ENCODE measurements around the gene DIPK1B. TPM values are rescaled to one million over a fixed set of nuclear protein-coding genes. Genes with fewer than 3 reads are reported as not detected.

DIPK1B gene
- total RNA-seq: 10 to 100 TPM in 1 of 2 donors, 1 to 10 TPM in 1; 8.6 to 11.7 TPM

DNA sequence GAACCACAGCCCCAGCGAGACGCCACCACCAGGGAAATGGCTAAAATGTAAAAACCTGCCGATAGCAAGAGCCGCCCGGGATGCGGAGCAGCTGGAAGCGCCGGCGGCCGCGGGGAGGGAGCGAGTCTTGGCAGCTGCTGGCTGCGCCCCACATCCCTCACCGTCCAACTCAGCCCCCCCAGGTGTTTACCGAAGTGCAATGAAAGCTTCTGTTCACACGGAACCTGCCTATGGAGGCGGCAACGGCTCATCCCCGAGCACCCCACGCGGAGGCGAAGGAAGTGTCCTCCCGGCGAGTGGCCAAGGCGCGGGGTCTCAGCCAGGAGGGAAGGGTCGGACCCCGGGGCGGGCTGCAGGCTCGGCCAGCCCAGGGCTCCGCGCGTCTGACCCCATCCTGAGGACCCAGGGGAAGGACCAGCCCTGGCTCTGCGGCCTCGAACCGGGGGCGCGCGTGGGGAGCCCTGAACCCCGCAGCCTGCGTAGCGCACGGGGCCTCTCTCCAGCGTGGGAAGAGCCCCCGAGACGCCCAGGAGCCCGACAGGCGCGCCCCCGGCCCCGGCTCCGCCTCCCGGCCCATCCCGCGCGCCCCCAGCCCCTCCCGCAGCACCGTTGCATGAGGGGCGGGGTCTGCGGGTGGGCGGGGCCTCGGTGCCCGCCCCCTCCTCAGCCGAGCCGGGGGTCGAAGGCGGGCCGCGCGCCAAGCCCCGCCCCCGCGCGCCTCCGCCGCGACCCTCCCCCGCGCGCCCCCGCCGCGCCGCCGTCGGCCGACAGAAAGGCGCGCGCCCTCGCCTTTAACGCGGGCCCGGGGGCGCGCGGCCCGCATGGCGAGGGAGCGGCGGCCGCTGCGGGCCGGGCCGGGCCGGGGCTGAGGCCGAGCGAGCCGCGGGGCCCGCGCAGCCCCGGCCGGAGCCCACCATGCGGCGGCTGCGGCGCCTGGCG lies at the start of gene DIPK1B:
TSS of gene DIPK1B (plus strand) at position 822 of the 939 bp plus-strand sequence. CDS start at position 916, 94 bp downstream.

GRCh38 chr9:136662656-136663581 lies 49.5 kb upstream of the DIPK1B start, which contains the start of gene EGFL7:
TSS of gene EGFL7 (plus strand) at chr9:136662916. CDS start at chr9:136668283, 5,367 bp downstream.

GRCh38 chr9:136686794-136687711 lies 25.3 kb upstream of the DIPK1B start, which contains the start of gene AGPAT2:
TSS of gene AGPAT2 (minus strand) at chr9:136687457. CDS start at chr9:136687357, 100 bp downstream.

GRCh38 chr9:136742591-136743391 lies 30.4 kb downstream of the DIPK1B start, which contains the start of gene LCN10:
TSS of gene LCN10 (minus strand) at chr9:136742940. CDS start at chr9:136742903, 37 bp downstream.

GRCh38 chr9:136748201-136748600 lies 35.8 kb downstream of the DIPK1B start, which contains the start of gene LCN6:
TSS of gene LCN6 (minus strand) at chr9:136748525. CDS start at chr9:136748483, 42 bp downstream.

DNA sequence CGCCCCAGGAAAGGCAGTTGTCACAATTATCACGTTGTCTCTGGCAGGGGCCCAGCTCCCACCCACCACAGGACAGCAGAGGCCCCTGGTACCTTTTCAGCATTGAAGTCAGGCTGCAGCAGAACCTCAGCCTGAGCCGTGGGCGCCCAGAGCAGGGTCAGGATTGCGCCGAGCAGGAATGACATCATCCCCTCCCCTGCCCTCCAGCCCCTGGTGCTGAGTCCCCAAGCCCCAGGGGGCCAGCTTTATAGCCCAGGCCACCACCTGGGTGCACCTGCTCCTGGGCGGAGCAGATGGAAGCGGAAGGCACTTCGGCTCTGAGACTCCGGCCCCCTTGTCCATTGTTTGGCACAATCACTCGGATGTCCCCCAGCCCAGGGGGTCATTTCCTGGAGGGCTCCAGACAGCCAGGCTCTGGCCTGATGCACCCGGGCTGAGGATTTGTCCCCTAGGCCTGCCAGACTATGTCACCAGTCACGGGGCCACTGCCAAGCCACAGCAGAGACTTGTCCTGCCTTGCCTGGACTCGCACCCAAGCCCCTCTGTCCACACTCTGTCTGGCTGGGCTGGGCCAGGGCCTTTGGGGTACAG lies 52.0 kb downstream of the DIPK1B start, which contains the start of gene LCN15:
TSS of gene LCN15 (minus strand) at position 218 of the 591 bp plus-strand sequence. CDS start at position 188, 30 bp downstream.

Small RNA genes within 50 kb of the gene (small RNA-seq; reads per million reads assigned to genes)
- gene MIR126: 9,130 to 11,838 reads per million in 2 donors
- gene MIR6722: 0 to 0.09 reads per million in 2 donors

Other genes starting within 250 kb of the DIPK1B start
- gene SEC16A, start 229.5 kb upstream of the DIPK1B start, total RNA-seq: 10 to 100 TPM; 19.6 to 26.6 TPM
- 10 to 100 TPM in 1 of 2 donors, 1 to 10 TPM in 1; 9.6 to 23.0 TPM for gene NOTCH1, start 166.5 kb upstream of the DIPK1B start, total RNA-seq
- 10 to 100 TPM in 1 of 2 donors, 1 to 10 TPM in 1; 5.9 to 18.3 TPM for gene EGFL7, start 49.7 kb upstream of the DIPK1B start, total RNA-seq
- 10 to 100 TPM; 48.2 to 67.3 TPM for gene AGPAT2, start 25.1 kb upstream of the DIPK1B start, total RNA-seq
- not detected for gene LCN10, start 30.4 kb downstream of the DIPK1B start, total RNA-seq
- gene LCN6, start 36.0 kb downstream of the DIPK1B start, total RNA-seq: not detected
- not detected for gene LCN8, start 45.7 kb downstream of the DIPK1B start, total RNA-seq
- gene LCN15, start 51.9 kb downstream of the DIPK1B start, total RNA-seq: not detected
- gene TMEM141, start 78.8 kb downstream of the DIPK1B start, total RNA-seq: 10 to 100 TPM; 42.3 to 55.4 TPM
- gene CCDC183, start 83.8 kb downstream of the DIPK1B start, total RNA-seq: under 1 TPM; 0.67 to 0.69 TPM
- 100 to 1,000 TPM in 1 of 2 donors, 10 to 100 TPM in 1; 84.3 to 100 TPM for gene RABL6, start 95.4 kb downstream of the DIPK1B start, total RNA-seq
- under 1 TPM; 0.33 to 0.34 TPM for gene AJM1, start 129.9 kb downstream of the DIPK1B start, total RNA-seq
- gene PHPT1, start 136.8 kb downstream of the DIPK1B start, total RNA-seq: 10 to 100 TPM; 40.0 to 51.6 TPM
- under 1 TPM; 0.67 to 0.69 TPM for gene MAMDC4, start 139.8 kb downstream of the DIPK1B start, total RNA-seq
- gene EDF1, start 153.7 kb downstream of the DIPK1B start, total RNA-seq: 100 to 1,000 TPM; 181 to 217 TPM
- gene TRAF2, start 173.9 kb downstream of the DIPK1B start, total RNA-seq: 10 to 100 TPM; 18.9 to 27.3 TPM
- 100 to 1,000 TPM; 140 to 142 TPM for gene FBXW5, start 232.2 kb downstream of the DIPK1B start, total RNA-seq
- gene C8G, start 232.7 kb downstream of the DIPK1B start, total RNA-seq: under 1 TPM in 1 of 2 donors, not detected in 1; under 0.01 TPM
- gene LCN12, start 239.7 kb downstream of the DIPK1B start, total RNA-seq: not detected